HG02571 (cell line): ENCODE measurements around the gene SNRPA.
A peak's percentile ranks its signal among the peaks of the same experiment; 100 is the strongest.

ENCODE experiments used
- ATAC-seq: cut with Tn5 transposase; IDR thresholded peaks from one replicate; pipeline ENCODE4 v1.9.1; 2021; ENCODE audit warnings: mild to moderate bottlenecking, moderate library complexity; ENCODE audit not compliant: unreplicated experiment

The SNRPA gene

GRCh38 chr19:40800339-40800996 is 49.5 kb downstream of the SNRPA start:
- ATAC-seq = no peak

- ATAC-seq = no peak
These were observed 50.0 kb downstream of the SNRPA start for GRCh38 chr19:40800997-40801377.

- ATAC-seq = no peak
These were observed 50.7 kb downstream of the SNRPA start for GRCh38 chr19:40801426-40802299.

GRCh38 chr19:40802300-40803169 is 51.5 kb downstream of the SNRPA start:
- ATAC-seq = no peak

GRCh38 chr19:40803170-40803856 is 52.3 kb downstream of the SNRPA start:
- ATAC-seq = no peak

GRCh38 chr19:40803857-40804782 is 53.1 kb downstream of the SNRPA start:
- ATAC-seq = no peak

- no peak for ATAC-seq
These were observed 53.8 kb downstream of the SNRPA start for GRCh38 chr19:40804783-40805242.

- ATAC-seq = no peak
These were observed 54.4 kb downstream of the SNRPA start for GRCh38 chr19:40805258-40805868.

- ATAC-seq = no peak
These were observed 55.6 kb downstream of the SNRPA start for GRCh38 chr19:40806423-40807146.

GRCh38 chr19:40807147-40808020 is 56.4 kb downstream of the SNRPA start:
- ATAC-seq = no peak

GRCh38 chr19:40808021-40808325 is 57.0 kb downstream of the SNRPA start:
- no peak for ATAC-seq

- ATAC-seq = no peak
These were observed 57.5 kb downstream of the SNRPA start for GRCh38 chr19:40808497-40808896.

- ATAC-seq = no peak
These were observed 58.5 kb downstream of the SNRPA start for GRCh38 chr19:40809358-40810086.

- ATAC-seq = no peak
These were observed 59.2 kb downstream of the SNRPA start for GRCh38 chr19:40810160-40810559.

- ATAC-seq = peak; percentile 47
These were observed 59.8 kb downstream of the SNRPA start for GRCh38 chr19:40810649-40811408.
